LNCaP clone FGC (cell line): ENCODE measurements around the gene SUPT7L.

Experiments
- DNase-seq: peaks from one replicate; pipeline ENCODE4 v3.0.0-alpha.2; 2011; ENCODE audit warnings: low read depth
- H3K4me3 ChIP-seq: 2 replicates; pipeline ENCODE4 v1.5.1; 2011; ENCODE audit warnings: mild to moderate bottlenecking, low read depth, low read length, control low read depth
- TF ChIP-seq, protein P1 (sequence below): IDR thresholded peaks from 2 replicates; pipeline ENCODE4 v1.5.1; 2012; ENCODE audit warnings: mild to moderate bottlenecking; ENCODE audit not compliant: control insufficient read depth, insufficient read depth; ENCODE audit errors: extremely low read depth

SUPT7L gene

DNA sequence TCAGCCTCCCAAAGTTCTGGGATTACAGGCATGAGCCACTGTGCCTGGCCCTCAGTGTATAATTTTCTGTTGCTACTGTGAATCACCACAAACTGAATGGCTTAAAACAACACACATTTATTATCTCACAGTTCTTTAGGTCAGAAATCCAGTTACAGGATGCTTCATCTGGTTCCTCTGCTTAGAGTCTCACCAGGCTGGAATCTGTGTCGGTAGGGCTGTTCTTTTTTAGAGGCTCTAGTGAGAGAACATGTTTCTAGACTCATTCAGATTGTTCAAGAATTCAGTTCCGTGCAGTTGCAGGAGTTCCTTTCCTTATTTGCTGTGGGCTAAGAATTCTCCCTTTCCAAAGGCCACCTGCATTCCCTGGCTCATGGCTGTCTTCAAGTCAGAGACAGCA, 56.8 kb downstream of the SUPT7L start:
- H3K4me3 ChIP-seq = no peak overlapping the region
- TF ChIP-seq, protein P1, sequence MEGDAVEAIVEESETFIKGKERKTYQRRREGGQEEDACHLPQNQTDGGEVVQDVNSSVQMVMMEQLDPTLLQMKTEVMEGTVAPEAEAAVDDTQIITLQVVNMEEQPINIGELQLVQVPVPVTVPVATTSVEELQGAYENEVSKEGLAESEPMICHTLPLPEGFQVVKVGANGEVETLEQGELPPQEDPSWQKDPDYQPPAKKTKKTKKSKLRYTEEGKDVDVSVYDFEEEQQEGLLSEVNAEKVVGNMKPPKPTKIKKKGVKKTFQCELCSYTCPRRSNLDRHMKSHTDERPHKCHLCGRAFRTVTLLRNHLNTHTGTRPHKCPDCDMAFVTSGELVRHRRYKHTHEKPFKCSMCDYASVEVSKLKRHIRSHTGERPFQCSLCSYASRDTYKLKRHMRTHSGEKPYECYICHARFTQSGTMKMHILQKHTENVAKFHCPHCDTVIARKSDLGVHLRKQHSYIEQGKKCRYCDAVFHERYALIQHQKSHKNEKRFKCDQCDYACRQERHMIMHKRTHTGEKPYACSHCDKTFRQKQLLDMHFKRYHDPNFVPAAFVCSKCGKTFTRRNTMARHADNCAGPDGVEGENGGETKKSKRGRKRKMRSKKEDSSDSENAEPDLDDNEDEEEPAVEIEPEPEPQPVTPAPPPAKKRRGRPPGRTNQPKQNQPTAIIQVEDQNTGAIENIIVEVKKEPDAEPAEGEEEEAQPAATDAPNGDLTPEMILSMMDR = no peak
- DNase-seq = no peak
